HG02840 (cell line): ENCODE measurements around the gene MAP2.

Experiments used
- ATAC-seq: cut with Tn5 transposase; IDR thresholded peaks from one replicate; pipeline ENCODE4 v1.9.1; 2021; ENCODE audit warnings: mild to moderate bottlenecking, moderate library complexity, moderate number of reproducible peaks; ENCODE audit not compliant: unreplicated experiment, low FRiP score

The MAP2 gene

GRCh38 chr2:209640358-209640757, 216.5 kb downstream of the MAP2 start:
- ATAC-seq: no peak

GRCh38 chr2:209642146-209642820, 218.4 kb downstream of the MAP2 start:
- ATAC-seq: no peak

GRCh38 chr2:209644842-209645241, 221.0 kb downstream of the MAP2 start:
- no peak for ATAC-seq

- ATAC-seq: no peak
Observed at GRCh38 chr2:209648714-209649113, 224.9 kb downstream of the MAP2 start.

- ATAC-seq: no peak
Observed at GRCh38 chr2:209653134-209653533, 229.3 kb downstream of the MAP2 start.

GRCh38 chr2:209661286-209661894, 237.5 kb downstream of the MAP2 start:
- ATAC-seq: no peak

GRCh38 chr2:209662021-209662420, 238.2 kb downstream of the MAP2 start:
- ATAC-seq: no peak

- no peak for ATAC-seq
Observed at GRCh38 chr2:209663139-209663538, 239.3 kb downstream of the MAP2 start.

- ATAC-seq: no peak
Observed at GRCh38 chr2:209663656-209664055, 239.8 kb downstream of the MAP2 start.

- ATAC-seq: no peak
Observed at GRCh38 chr2:209666296-209666695, 242.4 kb downstream of the MAP2 start.

- ATAC-seq: no peak
Observed at GRCh38 chr2:209671020-209671680, 247.3 kb downstream of the MAP2 start.

GRCh38 chr2:209673811-209674210, 250.0 kb downstream of the MAP2 start:
- ATAC-seq: no peak

GRCh38 chr2:209680596-209680995, 256.7 kb downstream of the MAP2 start:
- no peak for ATAC-seq

GRCh38 chr2:209681201-209681735, 257.4 kb downstream of the MAP2 start:
- no peak for ATAC-seq

GRCh38 chr2:209682646-209683045, 258.8 kb downstream of the MAP2 start:
- no peak for ATAC-seq

- ATAC-seq: no peak
Observed at GRCh38 chr2:209685340-209685739, 261.5 kb downstream of the MAP2 start.

GRCh38 chr2:209685963-209686362, 262.1 kb downstream of the MAP2 start:
- ATAC-seq: no peak

GRCh38 chr2:209686448-209686847, 262.6 kb downstream of the MAP2 start:
- no peak for ATAC-seq

- no peak for ATAC-seq
Observed at GRCh38 chr2:209687323-209687969, 263.6 kb downstream of the MAP2 start.

- ATAC-seq: no peak
Observed at GRCh38 chr2:209688385-209688784, 264.5 kb downstream of the MAP2 start.
